MM.1S (cell line): ENCODE results near the gene FLII.

ENCODE experiments used
- DNase-seq: peaks from one replicate; pipeline ENCODE4 v3.0.0-alpha.2; 2015
- H2AFZ ChIP-seq: fragments of 300-600 bp; sonication (generic); 2 replicates; pipeline ENCODE4 v1.6.0; 2016; ENCODE audit warnings: antibody characterized with exemption, low read length
- H3F3A ChIP-seq: fragments of 300-600 bp; sonication (generic); 2 replicates; pipeline ENCODE4 v1.6.1; 2016; ENCODE audit warnings: mild to moderate bottlenecking, antibody characterized with exemption, low read length, moderate library complexity, mixed read lengths; ENCODE audit not compliant: insufficient read depth
- H3K27ac ChIP-seq: fragments of 300-600 bp; sonication (generic); 2 replicates; pipeline ENCODE4 v1.5.1; 2016; ENCODE audit warnings: mild to moderate bottlenecking, low read length
- H3K27me3 ChIP-seq: fragments of 300-600 bp; sonication (generic); replicated peaks from 2 replicates; pipeline ENCODE4 v1.6.0; 2016; ENCODE audit warnings: low read length; ENCODE audit not compliant: insufficient read depth
- H3K36me3 ChIP-seq: fragments of 300-600 bp; sonication (generic); replicated peaks from 2 replicates; pipeline ENCODE4 v1.6.1; 2016; ENCODE audit warnings: mild to moderate bottlenecking, low read length, mixed read lengths; ENCODE audit not compliant: insufficient read depth
- H3K4me1 ChIP-seq: fragments of 300-600 bp; sonication (generic); 2 replicates; pipeline ENCODE4 v1.6.1; 2016; ENCODE audit warnings: low read length, mixed read lengths
- H3K4me2 ChIP-seq: fragments of 300-600 bp; sonication (generic); 2 replicates; pipeline ENCODE4 v1.6.0; 2016; ENCODE audit warnings: low read depth, low read length
- H3K4me3 ChIP-seq: fragments of 300-600 bp; sonication (generic); 2 replicates; pipeline ENCODE4 v1.5.1; 2016; ENCODE audit warnings: low read length, mixed read lengths
- H3K79me2 ChIP-seq: fragments of 300-600 bp; sonication (generic); 2 replicates; pipeline ENCODE4 v1.6.1; 2016; ENCODE audit warnings: mixed run types, low read length, mixed read lengths
- H3K9ac ChIP-seq: fragments of 300-600 bp; sonication (generic); 2 replicates; pipeline ENCODE4 v1.6.1; 2016; ENCODE audit warnings: low read length, mixed read lengths
- H3K9me2 ChIP-seq: fragments of 300-600 bp; sonication (generic); replicated peaks from 2 replicates; pipeline ENCODE4 v1.6.1; 2016; ENCODE audit warnings: mild to moderate bottlenecking, low read length, mixed read lengths; ENCODE audit not compliant: insufficient read depth
- H3K9me3 ChIP-seq: fragments of 300-600 bp; sonication (generic); replicated peaks from 2 replicates; pipeline ENCODE4 v1.6.1; 2016; ENCODE audit warnings: mild to moderate bottlenecking, low read length, mixed read lengths; ENCODE audit not compliant: insufficient read depth
- H4K20me1 ChIP-seq: fragments of 300-600 bp; sonication (generic); 2 replicates; pipeline ENCODE4 v1.6.1; 2016; ENCODE audit warnings: mild to moderate bottlenecking, low read length, moderate library complexity, mixed read lengths; ENCODE audit not compliant: insufficient read depth
- EZH2 ChIP-seq: fragments of 300-600 bp; sonication (generic); optimal IDR thresholded peaks from 2 replicates; pipeline ENCODE3; 2017; ENCODE audit warnings: low read depth, mild to moderate bottlenecking, antibody characterized with exemption, low read length, mixed read lengths
- EZH2phosphoT487 ChIP-seq: fragments of 300-600 bp; sonication (generic); IDR thresholded peaks from 2 replicates; pipeline ENCODE4 v1.6.1; 2018; ENCODE audit warnings: antibody characterized with exemption, low read length
- TF ChIP-seq, protein P1 (sequence below): fragments of 300-600 bp; sonication (generic); IDR thresholded peaks from 2 replicates; pipeline ENCODE4 v1.5.1; 2016; ENCODE audit warnings: antibody characterized with exemption, low read length, mixed read lengths

The FLII gene

GRCh38 chr17:18253947-18254821, 4.4 kb downstream of the FLII start:
- Histone ChIP-seq H3K4me2 (no peak overlapping the region), H2AFZ (no peak overlapping the region), H4K20me1 (peaks cover 16% of the 10 kb centered on the region), H3K79me2 (peaks cover 31% of the 10 kb centered on the region), H3K4me1 (peaks cover 12% of the 10 kb centered on the region), H3K4me3 (no peak overlapping the region), H3K9me3 (no peaks in the 10 kb centered on the region), H3K27ac (no peak overlapping the region), H3K36me3 (no peaks in the 10 kb centered on the region), H3K9me2 (no peaks in the 10 kb centered on the region), H3F3A (peaks cover 11% of the 10 kb centered on the region), H3K27me3 (no peaks in the 10 kb centered on the region), H3K9ac (no peak overlapping the region)
- DNase-seq, result no peak
- TF ChIP-seq EZH2phosphoT487, result no peak

- peaks cover 12% of the 10 kb centered on the region for H3K4me1 ChIP-seq
- peaks cover 11% of the 10 kb centered on the region for H3F3A ChIP-seq
- TF ChIP-seq, protein P1, sequence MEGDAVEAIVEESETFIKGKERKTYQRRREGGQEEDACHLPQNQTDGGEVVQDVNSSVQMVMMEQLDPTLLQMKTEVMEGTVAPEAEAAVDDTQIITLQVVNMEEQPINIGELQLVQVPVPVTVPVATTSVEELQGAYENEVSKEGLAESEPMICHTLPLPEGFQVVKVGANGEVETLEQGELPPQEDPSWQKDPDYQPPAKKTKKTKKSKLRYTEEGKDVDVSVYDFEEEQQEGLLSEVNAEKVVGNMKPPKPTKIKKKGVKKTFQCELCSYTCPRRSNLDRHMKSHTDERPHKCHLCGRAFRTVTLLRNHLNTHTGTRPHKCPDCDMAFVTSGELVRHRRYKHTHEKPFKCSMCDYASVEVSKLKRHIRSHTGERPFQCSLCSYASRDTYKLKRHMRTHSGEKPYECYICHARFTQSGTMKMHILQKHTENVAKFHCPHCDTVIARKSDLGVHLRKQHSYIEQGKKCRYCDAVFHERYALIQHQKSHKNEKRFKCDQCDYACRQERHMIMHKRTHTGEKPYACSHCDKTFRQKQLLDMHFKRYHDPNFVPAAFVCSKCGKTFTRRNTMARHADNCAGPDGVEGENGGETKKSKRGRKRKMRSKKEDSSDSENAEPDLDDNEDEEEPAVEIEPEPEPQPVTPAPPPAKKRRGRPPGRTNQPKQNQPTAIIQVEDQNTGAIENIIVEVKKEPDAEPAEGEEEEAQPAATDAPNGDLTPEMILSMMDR, result no peak
- no peak for TF ChIP-seq EZH2
- TF ChIP-seq EZH2phosphoT487, result no peak
- H3K27me3 ChIP-seq, result no peaks in the 10 kb centered on the region
- no peak overlapping the region for H3K9ac ChIP-seq
- H3K4me2 ChIP-seq, result no peak overlapping the region
- no peak overlapping the region for H3K27ac ChIP-seq
- H3K9me2 ChIP-seq, result no peaks in the 10 kb centered on the region
- no peaks in the 10 kb centered on the region for H3K9me3 ChIP-seq
- no peak overlapping the region for H3K4me3 ChIP-seq
- H3K36me3 ChIP-seq, result no peaks in the 10 kb centered on the region
- H2AFZ ChIP-seq, result no peak overlapping the region
- H4K20me1 ChIP-seq, result peaks cover 16% of the 10 kb centered on the region
- H3K79me2 ChIP-seq, result peaks cover 30% of the 10 kb centered on the region
- no peak for DNase-seq
Measured at GRCh38 chr17:18253187-18253884, 5.2 kb downstream of the FLII start.

- no peak for DNase-seq
- no peaks in the 10 kb centered on the region for H3K9me3 ChIP-seq
- no peak overlapping the region for H2AFZ ChIP-seq
- no peaks in the 10 kb centered on the region for H3K9me2 ChIP-seq
- H3K9ac ChIP-seq, result no peak overlapping the region
- TF ChIP-seq EZH2phosphoT487 (no peak), EZH2 (no peak)
- TF ChIP-seq, protein P1, result no peak
- H3K4me2 ChIP-seq, result no peak overlapping the region
- H3K79me2 ChIP-seq, result peaks cover 20% of the 10 kb centered on the region
- H4K20me1 ChIP-seq, result peaks cover 16% of the 10 kb centered on the region
- peaks cover 9% of the 10 kb centered on the region for H3K4me1 ChIP-seq
- H3K27me3 ChIP-seq, result no peaks in the 10 kb centered on the region
- H3K36me3 ChIP-seq, result no peaks in the 10 kb centered on the region
- no peak overlapping the region for H3K27ac ChIP-seq
- no peaks in the 10 kb centered on the region for H3F3A ChIP-seq
- no peak overlapping the region for H3K4me3 ChIP-seq
Measured at GRCh38 chr17:18252160-18252559, 6.4 kb downstream of the FLII start.
